Measurements from ENCODE around the gene PRR14. TPM values are rescaled to one million over a fixed set of nuclear protein-coding genes. Genes with fewer than 3 reads are reported as not detected.

The PRR14 gene
- total and polyA plus RNA-seq, 10 of the 15 experiments (the other 5 are each of a cell fraction or from before 2014, with no cell fraction given): 2.5 to 66.8 (median 19.2) TPM

DNA sequence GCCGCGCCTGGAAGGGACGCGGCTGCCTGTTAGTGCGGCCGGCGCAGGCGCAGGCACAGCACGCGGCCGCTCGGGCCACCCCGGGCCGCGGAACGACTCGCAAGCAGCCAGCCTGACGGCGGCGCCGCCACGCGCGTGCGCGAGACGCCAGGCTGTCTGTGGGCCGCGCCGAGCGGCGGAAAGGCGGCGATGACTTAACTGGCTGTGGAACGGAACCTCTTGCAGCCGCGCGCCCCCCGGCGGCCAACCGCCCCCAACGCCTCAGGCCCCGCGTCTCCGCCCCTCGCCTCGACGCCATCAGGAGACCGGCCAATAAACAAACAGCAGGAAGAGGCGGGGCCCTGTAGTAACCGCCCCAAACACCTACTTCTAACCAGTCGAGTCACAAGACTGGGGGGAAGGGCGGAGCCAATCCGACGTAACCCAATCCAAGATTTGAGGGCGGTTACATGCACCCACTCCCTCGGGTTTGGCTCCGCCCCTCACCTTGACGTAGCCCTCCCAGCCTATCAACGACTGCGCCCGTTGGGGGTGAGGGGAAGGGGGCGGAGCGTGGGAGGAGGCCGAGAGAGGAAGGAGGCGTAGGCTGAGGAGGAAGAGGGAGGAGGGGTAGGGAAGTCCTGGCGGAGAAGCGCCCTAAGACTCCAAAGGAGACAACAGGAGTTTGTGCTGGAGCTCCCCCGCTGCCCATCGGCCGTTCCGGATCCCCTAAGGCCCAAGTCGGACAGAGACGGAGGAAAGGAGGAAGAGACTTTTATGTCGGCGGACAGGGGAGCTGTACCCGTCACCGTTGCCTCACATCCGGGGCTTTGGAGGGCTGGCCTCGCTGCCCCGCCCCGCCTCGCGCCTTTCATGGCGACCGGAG is 7.3 kb downstream of the PRR14 start, which contains the start of gene FBRS (continued):
- TF ChIP-seq, protein P1, sequence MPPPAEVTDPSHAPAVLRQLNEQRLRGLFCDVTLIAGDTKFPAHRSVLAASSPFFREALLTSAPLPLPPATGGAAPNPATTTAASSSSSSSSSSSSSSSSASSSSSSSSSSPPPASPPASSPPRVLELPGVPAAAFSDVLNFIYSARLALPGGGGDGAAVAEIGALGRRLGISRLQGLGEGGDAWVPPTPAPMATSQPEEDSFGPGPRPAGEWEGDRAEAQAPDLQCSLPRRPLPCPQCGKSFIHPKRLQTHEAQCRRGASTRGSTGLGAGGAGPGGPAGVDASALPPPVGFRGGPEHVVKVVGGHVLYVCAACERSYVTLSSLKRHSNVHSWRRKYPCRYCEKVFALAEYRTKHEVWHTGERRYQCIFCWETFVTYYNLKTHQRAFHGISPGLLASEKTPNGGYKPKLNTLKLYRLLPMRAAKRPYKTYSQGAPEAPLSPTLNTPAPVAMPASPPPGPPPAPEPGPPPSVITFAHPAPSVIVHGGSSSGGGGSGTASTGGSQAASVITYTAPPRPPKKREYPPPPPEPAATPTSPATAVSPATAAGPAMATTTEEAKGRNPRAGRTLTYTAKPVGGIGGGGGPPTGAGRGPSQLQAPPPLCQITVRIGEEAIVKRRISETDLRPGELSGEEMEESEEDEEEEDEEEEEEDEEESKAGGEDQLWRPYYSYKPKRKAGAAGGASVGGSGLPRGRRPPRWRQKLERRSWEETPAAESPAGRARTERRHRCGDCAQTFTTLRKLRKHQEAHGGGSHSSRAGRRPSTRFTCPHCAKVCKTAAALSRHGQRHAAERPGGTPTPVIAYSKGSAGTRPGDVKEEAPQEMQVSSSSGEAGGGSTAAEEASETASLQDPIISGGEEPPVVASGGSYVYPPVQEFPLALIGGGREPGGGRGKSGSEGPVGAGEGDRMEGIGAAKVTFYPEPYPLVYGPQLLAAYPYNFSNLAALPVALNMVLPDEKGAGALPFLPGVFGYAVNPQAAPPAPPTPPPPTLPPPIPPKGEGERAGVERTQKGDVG (CRISPR knock-in tag; IDR thresholded peaks at IDR 0.05): no peak
- TF ChIP-seq, protein P2, sequence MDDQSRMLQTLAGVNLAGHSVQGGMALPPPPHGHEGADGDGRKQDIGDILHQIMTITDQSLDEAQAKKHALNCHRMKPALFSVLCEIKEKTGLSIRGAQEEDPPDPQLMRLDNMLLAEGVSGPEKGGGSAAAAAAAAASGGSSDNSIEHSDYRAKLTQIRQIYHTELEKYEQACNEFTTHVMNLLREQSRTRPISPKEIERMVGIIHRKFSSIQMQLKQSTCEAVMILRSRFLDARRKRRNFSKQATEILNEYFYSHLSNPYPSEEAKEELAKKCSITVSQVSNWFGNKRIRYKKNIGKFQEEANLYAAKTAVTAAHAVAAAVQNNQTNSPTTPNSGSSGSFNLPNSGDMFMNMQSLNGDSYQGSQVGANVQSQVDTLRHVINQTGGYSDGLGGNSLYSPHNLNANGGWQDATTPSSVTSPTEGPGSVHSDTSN (IDR thresholded peaks at IDR 0.05; ENCODE audit: insufficient replicate concordance, low read depth, low read length): no peak
- TF ChIP-seq ZNF24 (IDR thresholded peaks at IDR 0.05): peak; percentile 59; the same call in 1 of the 2 replicates
- TF ChIP-seq, protein P3, sequence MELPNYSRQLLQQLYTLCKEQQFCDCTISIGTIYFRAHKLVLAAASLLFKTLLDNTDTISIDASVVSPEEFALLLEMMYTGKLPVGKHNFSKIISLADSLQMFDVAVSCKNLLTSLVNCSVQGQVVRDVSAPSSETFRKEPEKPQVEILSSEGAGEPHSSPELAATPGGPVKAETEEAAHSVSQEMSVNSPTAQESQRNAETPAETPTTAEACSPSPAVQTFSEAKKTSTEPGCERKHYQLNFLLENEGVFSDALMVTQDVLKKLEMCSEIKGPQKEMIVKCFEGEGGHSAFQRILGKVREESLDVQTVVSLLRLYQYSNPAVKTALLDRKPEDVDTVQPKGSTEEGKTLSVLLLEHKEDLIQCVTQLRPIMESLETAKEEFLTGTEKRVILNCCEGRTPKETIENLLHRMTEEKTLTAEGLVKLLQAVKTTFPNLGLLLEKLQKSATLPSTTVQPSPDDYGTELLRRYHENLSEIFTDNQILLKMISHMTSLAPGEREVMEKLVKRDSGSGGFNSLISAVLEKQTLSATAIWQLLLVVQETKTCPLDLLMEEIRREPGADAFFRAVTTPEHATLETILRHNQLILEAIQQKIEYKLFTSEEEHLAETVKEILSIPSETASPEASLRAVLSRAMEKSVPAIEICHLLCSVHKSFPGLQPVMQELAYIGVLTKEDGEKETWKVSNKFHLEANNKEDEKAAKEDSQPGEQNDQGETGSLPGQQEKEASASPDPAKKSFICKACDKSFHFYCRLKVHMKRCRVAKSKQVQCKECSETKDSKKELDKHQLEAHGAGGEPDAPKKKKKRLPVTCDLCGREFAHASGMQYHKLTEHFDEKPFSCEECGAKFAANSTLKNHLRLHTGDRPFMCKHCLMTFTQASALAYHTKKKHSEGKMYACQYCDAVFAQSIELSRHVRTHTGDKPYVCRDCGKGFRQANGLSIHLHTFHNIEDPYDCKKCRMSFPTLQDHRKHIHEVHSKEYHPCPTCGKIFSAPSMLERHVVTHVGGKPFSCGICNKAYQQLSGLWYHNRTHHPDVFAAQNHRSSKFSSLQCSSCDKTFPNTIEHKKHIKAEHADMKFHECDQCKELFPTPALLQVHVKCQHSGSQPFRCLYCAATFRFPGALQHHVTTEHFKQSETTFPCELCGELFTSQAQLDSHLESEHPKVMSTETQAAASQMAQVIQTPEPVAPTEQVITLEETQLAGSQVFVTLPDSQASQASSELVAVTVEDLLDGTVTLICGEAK (IDR thresholded peaks at IDR 0.05; ENCODE audit: borderline replicate concordance): peak; percentile 80
- TF ChIP-seq RCOR1 (conservative IDR thresholded peaks at IDR 0.05; ENCODE audit: low read depth, low read length): 0 out of 2 replicates have a peak, but pooled peaks have one; percentile 41
- TF ChIP-seq SUPT20H (IDR thresholded peaks at IDR 0.05; ENCODE audit: borderline replicate concordance, control insufficient read depth, low read depth, low read length): no peak
- TF ChIP-seq ZSCAN29 (IDR thresholded peaks at IDR 0.05): no peak; the same call in none of the 2 replicates
- TF ChIP-seq GABPA (IDR thresholded peaks at IDR 0.05; ENCODE audit: low read depth): no peak
- TF ChIP-seq ZNF274 (IDR thresholded peaks at IDR 0.05; ENCODE audit: insufficient read depth, insufficient read length): no peak
- no peak for TF ChIP-seq KAT2A (conservative IDR thresholded peaks at IDR 0.05; ENCODE audit: control insufficient read depth, low read depth, low read length)
- TF ChIP-seq YY1 (IDR thresholded peaks at IDR 0.05; ENCODE audit: low read depth, low read length): peak; percentile 70
- TF ChIP-seq JUND (IDR thresholded peaks at IDR 0.05; ENCODE audit: low read depth, low read length): no peak
- no peak for TF ChIP-seq BCL11A (IDR thresholded peaks at IDR 0.05; ENCODE audit: low read depth, low read length)
- TF ChIP-seq ZNF217 (IDR thresholded peaks at IDR 0.05): no peak
- TF ChIP-seq FOS (IDR thresholded peaks at IDR 0.05; ENCODE audit: borderline replicate concordance, extremely low read depth, insufficient read length): peak; percentile 24
- no peak; the same call in 1 of the 2 replicates for TF ChIP-seq PAX5 (IDR thresholded peaks at IDR 0.05; ENCODE audit: borderline replicate concordance, low read depth, low read length)
- peak; percentile 65 for TF ChIP-seq MYC (IDR thresholded peaks at IDR 0.05; ENCODE audit: insufficient read depth, insufficient read length, insufficient replicate concordance, low read length, severe bottlenecking)
- TF ChIP-seq MYB (IDR thresholded peaks at IDR 0.05; ENCODE audit: borderline replicate concordance, low read depth, low read length): peak; percentile 61; the same call in 1 of the 2 replicates
- TF ChIP-seq SPI1 (IDR thresholded peaks at IDR 0.05; ENCODE audit: borderline replicate concordance, insufficient read depth, low read depth, low read length): peak; percentile 55; the same call in 1 of the 2 replicates
- peak; percentile 63; the same call in 1 of the 2 replicates for TF ChIP-seq POLR2AphosphoS2 (IDR thresholded peaks at IDR 0.05; ENCODE audit: low read depth, low read length)
